Stimulated activated CD4-positive, alpha-beta T cell treated with anti-CD3 and anti-CD28 coated beads, Interleukin-4, amount 100 ng/mL, for 4 hours (primary cell): ENCODE results near the gene SEPTIN1.
"Not testable (repeated sequence)": the region's sequence is repeated elsewhere in the genome, so short reads cannot be mapped to it uniquely, and the experiment has no call there.

Source experiments
- DNase-seq, 2 experiments: peaks; one replicate each; pipeline ENCODE4 v3.0.0-alpha.2; 2020

The SEPTIN1 gene

DNA sequence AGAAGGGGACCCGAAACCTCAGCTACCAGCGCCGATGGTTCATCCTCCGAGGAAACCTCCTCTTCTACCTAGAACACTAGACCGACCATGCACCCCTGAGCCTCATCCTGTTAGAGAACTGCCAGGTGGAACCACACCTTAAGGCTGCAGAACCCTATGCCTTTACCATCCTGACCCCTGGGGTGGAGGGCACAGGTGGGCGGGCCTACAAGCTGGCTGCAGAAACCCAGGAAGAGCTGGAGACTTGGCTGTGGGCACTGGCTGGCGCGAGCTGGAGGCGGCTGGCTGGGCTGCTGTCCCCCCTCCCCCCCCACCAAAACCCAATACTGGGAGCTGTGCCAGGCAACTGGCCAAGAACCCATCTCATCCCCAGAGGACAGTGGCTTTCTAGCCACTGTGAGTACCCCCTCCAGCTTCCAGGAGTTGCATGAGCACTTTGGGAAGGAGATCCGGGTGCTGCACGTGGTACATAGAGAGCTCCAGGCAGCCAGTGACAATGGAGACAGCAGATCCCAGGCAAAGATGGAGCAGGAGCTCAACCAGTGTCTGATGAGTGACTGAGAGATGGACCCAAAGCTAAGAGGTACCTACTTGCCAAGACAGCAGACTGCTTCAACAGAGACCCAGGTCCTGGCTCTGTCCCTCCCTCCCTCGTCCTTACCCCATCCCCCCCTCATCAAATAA lies 25.8 kb downstream of the SEPTIN1 start:
- no peak for DNase-seq

DNA sequence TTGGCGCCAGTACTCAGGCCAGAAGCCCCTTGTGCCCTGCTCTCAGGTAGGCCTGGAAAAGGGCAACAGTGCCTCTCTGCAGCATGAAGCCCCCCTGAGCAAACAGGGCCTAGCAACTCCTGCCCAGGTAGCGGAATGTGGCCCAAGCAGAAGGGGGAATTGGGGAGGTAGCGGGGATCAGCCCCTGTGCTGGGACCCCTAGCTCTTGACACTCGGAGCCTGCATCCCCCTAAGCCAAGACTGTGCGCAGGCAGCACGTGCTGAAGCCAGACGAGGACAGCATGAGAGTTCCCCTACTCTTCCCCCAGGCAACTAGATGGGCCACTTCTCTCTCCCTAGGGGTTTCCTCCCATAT lies 26.4 kb downstream of the SEPTIN1 start:
- no peak for DNase-seq

DNA sequence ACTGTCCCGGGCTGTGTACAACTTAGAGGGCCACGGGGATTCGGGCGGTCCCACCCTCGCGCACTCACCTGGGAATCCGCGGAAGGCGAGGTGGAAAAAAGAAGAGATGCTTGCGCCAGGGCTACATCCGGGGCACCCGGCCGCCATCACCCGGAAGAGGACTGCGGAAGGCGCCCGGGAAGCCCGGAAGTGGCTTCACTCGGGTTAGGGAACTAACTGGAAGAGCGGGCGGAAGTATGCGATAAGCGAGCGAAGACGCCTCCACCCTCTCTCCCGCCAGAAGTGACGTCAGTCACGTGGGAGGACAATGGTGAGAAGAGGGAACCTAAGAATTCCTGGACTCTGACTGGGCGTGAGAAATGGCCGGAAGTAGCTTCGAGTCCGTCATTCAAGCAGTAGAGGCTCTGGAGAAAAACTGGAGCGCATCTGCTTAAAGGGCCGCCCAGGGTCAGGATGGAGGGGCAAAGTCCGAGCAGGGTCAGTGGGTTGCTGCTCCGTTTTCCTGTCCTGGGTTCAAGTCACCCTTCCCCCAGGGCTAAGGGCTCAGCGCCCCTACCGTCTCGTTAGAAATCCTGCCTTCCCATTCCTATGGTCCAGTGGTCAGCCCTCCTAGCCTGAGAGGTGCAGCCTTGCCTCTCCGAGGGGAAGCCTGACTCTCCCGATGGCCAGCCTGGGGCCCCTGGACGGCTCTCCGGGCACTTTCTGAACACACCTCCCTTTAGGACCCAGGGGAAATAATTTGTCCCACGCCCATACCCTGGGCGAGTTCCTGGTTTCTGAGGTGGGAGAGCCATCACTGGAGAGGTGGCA lies 27.0 kb downstream of the SEPTIN1 start, which contains the start of gene CD2BP2:
Gene CD2BP2 (minus strand): TSS at position 165 of the 810 bp plus-strand sequence. CDS start 627 bp downstream, outside the sequence.
- DNase-seq = peak; percentile 83 to 90

DNA sequence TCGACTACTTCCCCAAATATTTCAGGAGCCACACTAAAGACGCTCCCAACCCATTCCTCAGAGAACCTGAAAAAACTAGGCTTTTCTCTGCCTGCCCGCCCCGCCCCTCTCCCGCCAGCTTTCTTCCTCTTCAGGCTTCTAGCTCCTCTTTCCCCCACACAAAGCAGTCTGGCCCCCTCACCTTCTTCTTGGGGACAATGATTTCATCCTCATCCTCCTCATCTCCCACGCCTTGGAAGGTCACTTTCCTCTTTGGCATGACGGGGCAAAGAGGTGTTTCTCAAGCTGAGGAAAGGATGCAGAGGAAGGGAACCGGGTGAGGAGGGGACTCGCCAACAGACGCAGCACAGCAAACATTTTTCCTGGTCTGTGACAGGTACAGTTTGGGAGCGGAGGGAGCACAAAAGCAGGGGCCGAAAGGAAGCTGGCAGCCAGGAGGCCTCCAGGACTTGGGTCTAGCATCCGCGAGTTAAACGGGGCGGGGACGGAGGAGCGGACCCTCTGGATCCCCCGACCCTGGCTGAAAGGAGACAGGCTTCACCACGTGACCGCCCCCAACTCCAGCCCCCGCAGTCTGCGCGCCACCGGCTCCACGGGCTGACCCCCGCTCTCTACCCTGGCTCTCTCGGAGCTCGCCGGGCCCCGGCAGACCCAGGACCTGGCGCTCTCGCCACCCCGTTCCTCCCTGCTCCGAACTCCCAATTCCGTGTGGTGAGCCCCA lies 27.8 kb downstream of the SEPTIN1 start:
- no peak for DNase-seq

DNA sequence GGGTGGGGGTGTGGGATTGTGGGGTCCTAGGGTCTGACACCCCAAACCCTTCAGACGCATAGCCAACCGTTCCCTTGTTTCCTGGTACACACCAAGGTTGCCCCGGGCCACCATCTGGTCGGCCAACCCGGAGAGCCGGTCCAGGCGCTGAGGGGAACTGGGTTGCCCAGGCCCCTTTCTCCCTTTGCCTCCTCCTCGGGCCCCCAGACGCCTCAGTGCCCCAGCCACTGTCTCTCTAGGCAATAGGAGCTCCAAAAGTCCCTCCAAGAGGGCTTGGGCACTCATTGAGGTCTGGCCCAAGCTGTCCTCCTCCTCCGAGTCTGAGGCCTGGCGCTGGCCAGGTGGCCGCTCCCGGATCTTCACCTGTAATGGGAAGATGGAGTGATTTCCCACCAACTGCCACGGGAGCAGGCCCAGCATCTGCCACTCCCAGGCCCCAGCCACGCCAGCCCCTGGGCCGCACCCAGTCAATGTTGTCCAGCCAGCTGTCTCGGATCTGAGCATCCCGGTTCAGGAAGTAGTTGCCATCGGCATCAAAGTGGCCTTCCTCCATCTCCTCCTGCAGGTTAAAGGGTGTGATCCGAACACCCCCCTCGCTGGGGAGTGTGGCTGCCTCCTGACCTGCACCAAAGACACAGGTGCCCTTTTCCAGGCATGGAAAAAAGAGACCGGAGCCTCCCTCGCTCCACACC lies 28.8 kb downstream of the SEPTIN1 start:
- DNase-seq = no peak

DNA sequence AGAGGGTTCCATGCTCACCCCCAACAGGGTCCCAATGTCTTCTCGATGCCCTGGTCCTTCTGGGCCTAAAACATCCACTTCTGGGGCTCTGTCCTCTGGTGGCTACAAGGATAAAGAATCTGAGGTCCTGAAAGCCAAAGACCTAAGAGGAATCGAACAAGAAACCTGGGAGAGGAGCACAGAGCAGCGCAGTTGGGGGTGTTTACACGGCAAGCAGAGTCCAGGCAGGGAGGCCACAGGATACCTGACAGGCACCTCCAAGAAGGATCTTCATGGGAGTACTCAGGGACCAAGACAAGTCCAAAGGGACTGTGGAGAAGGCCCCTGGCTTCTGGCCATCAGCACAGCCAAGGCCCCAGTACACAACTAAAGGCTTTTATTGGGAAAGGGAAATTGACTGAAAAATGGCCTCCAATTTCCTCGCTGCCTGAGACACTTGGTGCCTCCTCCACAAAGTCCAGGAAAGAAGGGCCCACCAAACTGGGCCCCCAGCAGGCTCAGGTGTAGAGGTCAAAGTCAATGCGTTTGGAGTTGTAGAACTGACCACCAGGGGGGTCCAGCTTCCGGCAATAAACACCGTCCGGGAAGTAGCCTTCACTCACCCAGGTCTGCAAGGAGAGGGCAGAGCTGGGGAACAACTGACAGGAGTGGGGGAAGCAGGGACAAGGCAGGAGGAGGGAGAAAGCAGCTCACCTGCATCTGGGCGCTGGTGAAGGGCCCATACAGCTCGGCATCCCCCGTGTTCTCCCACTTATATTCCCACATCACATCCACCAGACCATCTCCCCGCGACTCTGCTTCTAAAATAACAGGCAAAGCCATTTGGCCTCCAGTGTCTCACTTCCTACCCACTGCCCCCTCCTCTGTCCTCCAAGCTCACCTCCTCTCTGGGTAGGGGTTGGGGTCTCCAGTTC lies 29.6 kb downstream of the SEPTIN1 start:
- DNase-seq = no peak

DNA sequence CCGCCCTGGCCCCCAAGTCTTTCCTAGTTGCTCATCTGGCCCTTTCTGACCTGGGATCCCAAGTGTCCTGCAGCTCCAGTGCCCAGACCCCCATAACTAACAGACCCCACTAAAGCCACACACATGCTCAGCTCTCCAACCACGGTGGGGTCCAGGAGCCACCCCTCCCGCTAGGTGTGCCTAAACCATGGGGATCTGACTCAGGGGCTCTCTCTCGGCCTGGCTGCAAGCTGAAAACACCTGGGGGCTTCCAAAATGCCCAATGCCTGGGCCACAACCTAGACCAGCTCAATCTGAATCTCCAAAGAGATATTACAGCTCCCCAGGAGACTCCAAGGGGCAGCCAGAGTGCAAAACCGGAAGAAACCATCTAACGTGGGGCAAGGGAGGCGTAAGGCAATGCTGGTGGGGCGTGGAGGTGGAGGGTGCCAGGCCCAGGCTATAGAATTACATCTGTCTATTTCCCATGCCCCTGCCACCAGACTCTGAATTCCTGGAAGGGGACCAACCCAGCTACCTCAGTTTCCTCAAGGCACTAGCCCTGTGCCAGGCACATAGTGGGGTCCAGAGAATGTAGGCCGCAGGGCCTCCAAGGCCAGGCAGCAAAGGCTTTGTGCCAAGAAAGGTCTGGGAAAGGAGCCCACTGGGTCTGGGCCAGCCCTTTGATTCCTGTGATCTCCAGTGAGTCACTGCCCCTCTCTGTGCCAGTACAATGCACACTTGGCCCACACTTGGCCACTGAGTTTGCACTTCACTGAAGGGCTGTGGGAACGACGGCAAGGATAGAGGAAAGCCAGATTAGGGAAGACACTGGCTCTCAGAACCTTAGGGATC lies 30.6 kb downstream of the SEPTIN1 start:
- no peak for DNase-seq

DNA sequence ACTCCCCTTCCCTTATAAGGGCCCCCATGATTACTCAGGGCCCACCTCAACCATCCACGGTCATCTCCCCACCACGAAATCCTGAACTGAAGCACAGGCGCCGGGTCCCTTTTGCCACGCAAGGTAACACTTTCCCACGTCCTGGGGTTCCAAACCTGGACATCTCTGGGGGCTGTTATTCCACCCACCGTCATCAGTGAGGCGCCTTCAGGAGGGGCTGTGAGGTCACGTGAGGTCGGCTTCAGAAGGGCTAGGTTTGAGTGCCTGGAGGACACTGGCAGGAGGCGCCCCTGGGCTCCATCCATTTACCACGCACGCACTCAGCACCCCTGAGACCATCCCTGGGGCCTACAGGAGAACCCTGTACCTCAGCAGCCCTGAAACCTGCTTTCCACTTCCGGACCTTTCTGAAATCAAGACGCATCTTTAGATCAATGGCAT lies 31.3 kb downstream of the SEPTIN1 start:
- DNase-seq = no peak

DNA sequence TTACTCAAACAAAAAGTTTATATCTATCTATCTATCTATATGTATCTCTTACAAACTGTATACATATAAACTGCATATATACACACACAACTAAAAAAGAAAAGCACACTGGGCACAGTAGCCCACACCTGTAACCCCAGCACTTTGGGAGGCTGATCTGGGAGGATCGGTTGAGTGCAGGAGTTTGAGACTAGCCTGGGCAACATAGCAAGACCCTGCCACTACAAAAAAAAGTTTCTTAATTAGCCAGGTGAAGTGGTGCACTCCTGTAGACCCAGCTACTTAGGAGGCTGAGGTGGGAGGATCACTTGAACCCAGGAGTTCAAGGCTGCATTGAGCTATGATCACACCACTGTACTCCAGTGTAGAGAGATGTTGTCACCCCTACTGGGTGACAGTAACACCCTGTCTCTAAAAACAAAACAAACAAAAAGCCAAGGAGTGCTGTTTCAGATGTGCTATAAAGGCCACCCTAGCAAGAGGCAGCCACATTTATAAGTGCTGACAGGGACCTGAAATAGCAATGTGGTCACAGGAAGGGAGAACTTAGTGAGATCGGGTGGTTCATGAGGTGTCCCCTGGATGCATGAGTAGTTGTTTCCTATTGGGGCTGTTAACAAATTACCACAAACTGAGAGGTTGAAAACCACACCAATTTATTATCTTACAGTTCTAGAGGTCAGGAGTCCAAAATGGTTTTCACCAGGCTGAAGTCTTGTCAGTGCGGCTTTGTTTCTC lies 32.1 kb downstream of the SEPTIN1 start:
- DNase-seq = no peak

DNA sequence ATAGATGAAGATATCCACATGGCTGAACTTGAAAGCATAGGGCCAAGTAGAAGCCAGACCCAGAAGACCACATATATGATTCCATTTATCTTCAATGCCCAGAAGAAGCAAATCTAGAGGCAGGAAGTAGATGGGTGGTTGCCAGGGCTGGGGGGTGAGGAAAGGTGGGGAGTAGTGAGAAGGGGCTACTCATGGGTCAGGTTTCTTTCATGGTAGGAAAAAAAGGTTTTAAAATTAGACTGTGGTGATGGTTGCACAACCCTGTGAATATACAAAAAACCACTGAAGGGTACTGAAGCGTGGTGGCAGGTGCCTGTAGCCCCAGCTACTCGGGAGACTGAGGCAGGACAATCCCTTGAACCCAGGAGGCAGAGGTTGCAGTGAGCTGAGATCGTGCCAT lies 32.7 kb downstream of the SEPTIN1 start:
- no peak for DNase-seq

DNA sequence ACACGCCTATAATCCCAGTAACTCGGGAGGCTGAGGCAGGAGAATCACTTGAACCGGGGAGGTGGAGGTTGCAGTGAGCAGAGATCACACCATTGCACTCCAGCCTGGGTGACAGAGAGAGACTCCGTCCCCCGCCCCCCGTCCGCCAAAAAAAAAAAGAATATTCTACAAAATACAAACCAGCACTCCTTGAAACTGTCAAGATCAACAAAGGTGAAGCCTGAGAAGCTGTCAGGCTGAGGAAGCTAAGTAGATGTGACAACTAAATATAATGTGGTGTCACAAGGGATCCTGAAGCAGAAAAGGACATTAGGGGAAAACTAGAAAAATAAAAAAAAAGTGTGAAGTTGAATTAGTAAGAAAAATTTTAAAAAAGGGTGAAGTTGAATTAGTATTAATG lies 33.4 kb downstream of the SEPTIN1 start:
- no peak for DNase-seq

DNA sequence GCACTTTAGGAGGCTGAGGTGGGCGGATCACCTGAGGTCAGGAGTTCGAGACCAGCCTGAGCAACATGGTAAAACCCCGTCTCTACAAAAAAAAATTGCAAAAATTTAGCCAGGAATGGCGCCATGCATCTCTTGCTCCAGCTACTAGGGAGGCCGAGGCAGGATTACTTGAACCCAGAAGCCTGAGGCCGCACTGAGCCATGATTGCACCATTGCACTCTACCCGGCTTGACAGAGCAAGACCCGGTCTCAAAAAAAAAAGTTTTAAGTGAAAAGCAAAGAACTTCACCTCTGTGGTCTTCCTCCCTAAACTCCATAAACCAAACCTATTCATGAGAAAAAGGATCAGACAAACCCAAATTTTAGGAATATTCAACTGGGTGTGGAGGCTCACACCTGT lies 34.2 kb downstream of the SEPTIN1 start:
- no peak for DNase-seq

DNA sequence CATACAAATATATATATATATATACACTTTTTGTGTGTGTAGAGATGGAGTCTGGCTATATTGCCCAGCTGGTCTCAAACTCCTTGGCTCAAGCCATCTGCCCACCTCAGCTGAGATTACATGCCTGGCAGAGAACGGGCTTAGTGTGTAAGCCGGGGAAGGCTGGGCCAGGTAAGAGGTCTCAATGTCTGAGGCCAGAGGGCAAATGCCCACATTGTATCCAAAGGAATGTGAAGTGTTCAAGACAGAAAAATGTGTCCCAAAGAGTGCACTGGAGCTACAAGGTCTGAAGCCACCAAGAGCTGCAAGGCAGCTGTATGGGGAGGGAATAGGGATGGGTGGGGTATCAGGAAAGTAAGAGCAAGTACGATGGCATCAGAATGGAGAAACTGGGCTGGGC lies 36.1 kb downstream of the SEPTIN1 start:
- no peak for DNase-seq

DNA sequence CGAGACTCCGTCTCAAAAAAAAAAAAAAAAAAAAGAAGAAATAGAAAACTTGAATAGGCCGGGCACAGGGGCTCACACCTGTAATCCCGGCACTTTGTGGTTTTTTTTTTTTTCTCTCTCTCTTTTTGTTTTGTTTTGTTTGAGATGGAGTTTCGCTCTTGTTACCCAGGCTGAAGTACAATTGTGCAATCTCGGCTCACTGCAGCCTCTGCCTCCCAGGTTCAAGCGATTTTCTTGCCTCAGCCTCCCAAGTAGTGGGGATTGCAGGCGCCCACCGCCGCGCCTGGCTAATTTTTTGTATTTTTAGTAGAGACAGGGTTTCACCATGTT lies 38.9 kb downstream of the SEPTIN1 start:
- DNase-seq = not testable (repeated sequence)

DNA sequence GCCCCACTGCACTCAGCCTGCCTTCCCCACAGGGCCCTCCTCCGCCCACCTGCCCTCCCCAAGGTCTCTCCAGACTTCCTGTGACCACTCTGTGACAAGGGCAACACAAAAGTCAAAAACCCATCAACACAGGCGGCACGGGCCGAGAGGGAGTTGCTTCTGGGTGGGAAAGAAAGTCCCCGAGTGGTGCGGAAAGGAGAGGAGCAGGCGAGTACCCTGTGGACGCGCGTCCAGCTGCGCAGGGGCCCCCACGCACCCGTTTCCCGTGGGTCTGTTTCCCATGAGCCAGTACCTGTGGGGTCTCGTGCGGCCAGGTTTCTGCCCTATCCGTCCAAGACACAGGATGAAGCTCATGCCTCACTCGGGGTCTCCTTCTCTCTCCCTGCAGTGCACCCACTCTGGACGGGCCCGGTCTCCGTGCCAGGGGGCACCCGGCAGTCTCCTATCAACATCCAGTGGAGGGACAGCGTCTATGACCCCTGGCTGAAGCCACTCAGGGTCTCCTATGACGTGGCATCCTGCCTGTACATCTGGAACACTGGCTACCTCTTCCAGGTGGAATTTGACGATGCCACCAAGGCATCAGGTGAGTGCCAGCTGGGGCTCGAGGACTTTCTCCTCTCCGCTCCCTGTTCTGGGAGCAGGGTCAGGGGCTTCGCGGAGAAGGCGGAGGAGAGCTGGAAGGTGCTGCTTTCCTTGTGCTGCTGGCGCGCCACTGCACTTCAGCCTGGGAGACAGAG lies 39.4 kb downstream of the SEPTIN1 start:
- DNase-seq = no peak

DNA sequence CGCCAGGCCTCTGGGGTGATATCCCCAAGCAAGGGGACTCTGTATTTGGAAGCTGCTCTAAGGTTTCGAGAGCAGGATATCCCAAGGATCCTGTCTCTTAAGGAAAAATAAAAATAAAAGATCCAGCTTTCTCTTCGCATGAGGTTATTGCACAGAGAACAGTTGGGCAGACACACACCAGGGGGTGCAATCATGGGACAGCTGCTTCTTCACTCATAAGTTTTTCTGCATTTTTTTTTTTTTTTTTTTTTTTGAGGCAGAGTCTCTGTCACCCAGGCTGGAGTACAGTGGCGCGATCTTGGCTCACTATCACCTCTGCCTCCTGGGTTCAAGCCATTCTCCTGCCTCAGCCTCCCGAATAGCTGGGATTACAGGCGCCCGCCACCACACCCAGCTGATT lies 40.4 kb downstream of the SEPTIN1 start:
- DNase-seq = not testable (repeated sequence)

DNA sequence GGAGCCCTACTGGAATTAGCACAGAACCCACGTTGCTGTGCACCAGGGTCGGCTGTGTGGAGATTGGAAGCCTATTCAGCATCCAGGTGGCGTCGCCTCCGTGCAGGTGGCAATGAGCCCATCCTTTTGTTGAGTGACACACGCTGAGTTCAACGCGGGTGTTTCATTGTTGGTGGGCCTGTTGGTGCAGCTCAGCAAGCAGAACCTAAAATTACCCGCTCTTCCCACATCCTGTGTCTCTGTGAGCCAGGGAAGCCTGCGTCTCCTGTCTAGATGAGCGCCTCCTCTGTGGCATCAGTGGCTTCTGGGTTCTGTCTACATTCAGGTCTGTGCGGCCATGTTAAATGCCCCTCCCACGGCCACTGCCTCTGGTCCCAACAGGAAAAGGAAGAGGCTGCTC lies 41.7 kb downstream of the SEPTIN1 start:
- DNase-seq = no peak

DNA sequence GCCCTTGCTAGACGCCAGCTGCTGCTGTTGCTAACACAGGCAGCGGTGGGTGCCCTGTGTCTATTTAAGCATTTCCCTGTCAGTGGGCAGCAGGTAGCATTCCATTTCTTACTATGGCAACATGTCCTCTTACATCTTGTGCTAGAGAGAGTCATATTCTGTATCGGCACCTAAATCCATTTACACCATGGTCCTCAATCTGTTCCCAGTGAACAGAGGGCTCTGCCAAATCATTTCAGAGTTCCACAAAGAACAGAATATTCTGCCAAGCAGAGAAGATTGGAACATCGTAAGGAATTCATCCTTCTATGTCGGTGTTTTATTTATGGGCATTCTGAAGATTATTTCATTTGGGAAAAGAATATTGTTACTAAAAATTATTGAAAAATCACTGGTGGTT lies 43.6 kb downstream of the SEPTIN1 start:
- not testable (repeated sequence) for DNase-seq

DNA sequence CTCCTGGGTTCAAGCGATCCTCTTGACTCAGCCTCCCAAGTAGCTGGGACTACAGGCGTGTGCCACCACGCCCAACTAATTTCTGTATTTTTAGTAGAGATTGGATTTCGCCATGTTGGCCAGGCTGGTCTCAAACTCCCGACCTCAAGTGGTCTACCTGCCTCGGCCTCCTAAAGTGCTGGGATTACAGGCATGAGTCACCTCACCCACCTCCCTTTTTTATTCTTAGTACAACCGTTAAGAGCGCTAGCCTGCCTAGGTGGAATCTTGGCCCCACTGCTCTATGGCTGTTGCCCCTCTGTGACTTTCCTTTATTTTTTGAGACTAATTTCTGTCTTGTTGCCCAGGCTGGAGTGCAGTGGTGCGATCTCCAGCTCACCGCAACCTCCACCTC lies 44.4 kb downstream of the SEPTIN1 start:
- DNase-seq = not testable (repeated sequence)
